ENCODE data around the gene EFR3B. TPM values are rescaled to one million over a fixed set of nuclear protein-coding genes. Genes with fewer than 3 reads are reported as not detected.
A peak's percentile ranks its signal among the peaks of the same experiment; 100 is the strongest.

EFR3B gene
- total RNA-seq, 1 experiment from 2014 or later = 7.0 TPM

DNA sequence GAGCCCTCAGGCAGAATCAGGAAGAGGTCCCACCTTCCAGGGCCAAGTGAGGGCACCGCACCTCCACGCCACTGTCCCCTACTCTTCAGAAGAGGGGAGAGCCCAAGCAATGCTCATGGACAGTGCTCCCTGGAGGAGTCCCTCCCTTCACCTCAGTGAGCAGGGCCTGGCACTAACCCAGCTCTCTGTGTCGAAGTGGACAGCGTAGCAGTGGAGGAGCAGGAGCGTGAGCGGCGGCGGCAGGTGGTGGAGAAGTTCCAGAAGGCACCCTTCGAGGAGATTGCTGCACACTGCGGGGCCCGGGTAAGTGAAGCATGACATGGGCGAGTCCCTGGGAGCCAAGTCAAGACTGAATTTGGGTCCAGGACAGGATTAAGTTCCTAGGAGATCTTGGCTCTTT lies 109.8 kb downstream of the EFR3B start:
- Histone ChIP-seq H3K27me3 (ENCODE audit: insufficient read depth, low read length) (no peaks in the 10 kb centered on the region), H3K18ac (ENCODE audit: insufficient read length, low read depth, low read length) (no peak overlapping the region), H3K79me2 (ENCODE audit: insufficient read depth, low read length) (no peaks in the 10 kb centered on the region), H2BK12ac (ENCODE audit: insufficient read length, low read depth, low read length) (no peak overlapping the region), H3K79me1 (ENCODE audit: insufficient read depth, low read depth, low read length, poor library complexity, severe bottlenecking) (no peaks in the 10 kb centered on the region), H4K20me1 (ENCODE audit: control insufficient read depth, insufficient read depth, insufficient read length) (no peaks in the 10 kb centered on the region), H2AFZ (ENCODE audit: low read length) (no peak overlapping the region), H3K4ac (ENCODE audit: low read depth, low read length) (no peak overlapping the region), H3K23me2 (ENCODE audit: insufficient read length, low read depth, low read length, poor library complexity, severe bottlenecking) (no peaks in the 10 kb centered on the region), H3K4me2 (ENCODE audit: insufficient read depth, insufficient read length, low read length) (no peak overlapping the region), H3K9me3 (ENCODE audit: control insufficient read depth, low read depth, low read length) (no peaks in the 10 kb centered on the region), H3K27ac (ENCODE audit: insufficient read length, low read depth, low read length) (no peak overlapping the region), H4K8ac (replicated peaks; ENCODE audit: insufficient read length, low read depth, low read length) (no peak overlapping the region), H4K5ac (ENCODE audit: insufficient read length, low read depth, low read length) (no peak overlapping the region), H2BK20ac (ENCODE audit: low read depth, low read length, poor library complexity, severe bottlenecking) (no peak overlapping the region), H3K4me1 (ENCODE audit: insufficient read depth, low read length) (no peaks in the 10 kb centered on the region), H4K91ac (ENCODE audit: insufficient read length, low read depth, low read length) (no peak overlapping the region), H3K56ac (ENCODE audit: insufficient read length, low read depth, low read length) (no peak overlapping the region), H3T11ph (ENCODE audit: low read length) (no peak overlapping the region), H2AK5ac (ENCODE audit: insufficient read length, low read length) (no peak overlapping the region), H3K14ac (ENCODE audit: insufficient read depth, low read length) (peak overlapping the region; percentile 29; the same call in 1 of the 2 replicates), H3K23ac (ENCODE audit: insufficient read length, low read depth, low read length) (no peak overlapping the region), H3K9ac (ENCODE audit: extremely low read depth, insufficient read length, low read length) (no peak overlapping the region), H2BK5ac (ENCODE audit: insufficient read length, low read length) (no peak overlapping the region), H2BK15ac (ENCODE audit: low read depth, low read length) (no peak overlapping the region), H2BK120ac (ENCODE audit: low read depth, low read length, poor library complexity, severe bottlenecking) (no peak overlapping the region)
- TF ChIP-seq, protein P1, sequence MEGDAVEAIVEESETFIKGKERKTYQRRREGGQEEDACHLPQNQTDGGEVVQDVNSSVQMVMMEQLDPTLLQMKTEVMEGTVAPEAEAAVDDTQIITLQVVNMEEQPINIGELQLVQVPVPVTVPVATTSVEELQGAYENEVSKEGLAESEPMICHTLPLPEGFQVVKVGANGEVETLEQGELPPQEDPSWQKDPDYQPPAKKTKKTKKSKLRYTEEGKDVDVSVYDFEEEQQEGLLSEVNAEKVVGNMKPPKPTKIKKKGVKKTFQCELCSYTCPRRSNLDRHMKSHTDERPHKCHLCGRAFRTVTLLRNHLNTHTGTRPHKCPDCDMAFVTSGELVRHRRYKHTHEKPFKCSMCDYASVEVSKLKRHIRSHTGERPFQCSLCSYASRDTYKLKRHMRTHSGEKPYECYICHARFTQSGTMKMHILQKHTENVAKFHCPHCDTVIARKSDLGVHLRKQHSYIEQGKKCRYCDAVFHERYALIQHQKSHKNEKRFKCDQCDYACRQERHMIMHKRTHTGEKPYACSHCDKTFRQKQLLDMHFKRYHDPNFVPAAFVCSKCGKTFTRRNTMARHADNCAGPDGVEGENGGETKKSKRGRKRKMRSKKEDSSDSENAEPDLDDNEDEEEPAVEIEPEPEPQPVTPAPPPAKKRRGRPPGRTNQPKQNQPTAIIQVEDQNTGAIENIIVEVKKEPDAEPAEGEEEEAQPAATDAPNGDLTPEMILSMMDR (conservative IDR thresholded peaks at IDR 0.05) = no peak
- no CpG with 5 or more reads among the region's 12 CpGs for WGBS (ENCODE audit: extremely low coverage, insufficient read length, low lambda C conversion rate)
- peaks cover 3 to 7% (median 4%) of the 10 kb centered on the region in 3 experiments; a peak in 3 of 7 replicates for H3K36me3 Mint-ChIP-seq (ENCODE audit: insufficient read depth in 1 of 3, low read depth in 3 of 3)
- H3K27ac Mint-ChIP-seq = no peak overlapping the region; a peak in 2 of 7 replicates
- H3K27me3 Mint-ChIP-seq (ENCODE audit: low read depth) = peaks cover 2% of the 10 kb centered on the region; the same call in 1 of the 2 replicates
- no peak for DNase-seq
- H3K4me3 Mint-ChIP-seq = no peak overlapping the region
- H3K4me1 Mint-ChIP-seq = peaks cover 0 to 6% of the 10 kb centered on the region in 2 experiments; a peak in 3 of 4 replicates
- H3K9me3 Mint-ChIP-seq = no peaks in the 10 kb centered on the region
